ENCODE results near the gene LSM7. TPM values are rescaled to one million over a fixed set of nuclear protein-coding genes. Genes with fewer than 3 reads are reported as not detected.

LSM7 gene
- total RNA-seq, 2 donors from 2014 or later, result 45.7 to 69.9 TPM

DNA sequence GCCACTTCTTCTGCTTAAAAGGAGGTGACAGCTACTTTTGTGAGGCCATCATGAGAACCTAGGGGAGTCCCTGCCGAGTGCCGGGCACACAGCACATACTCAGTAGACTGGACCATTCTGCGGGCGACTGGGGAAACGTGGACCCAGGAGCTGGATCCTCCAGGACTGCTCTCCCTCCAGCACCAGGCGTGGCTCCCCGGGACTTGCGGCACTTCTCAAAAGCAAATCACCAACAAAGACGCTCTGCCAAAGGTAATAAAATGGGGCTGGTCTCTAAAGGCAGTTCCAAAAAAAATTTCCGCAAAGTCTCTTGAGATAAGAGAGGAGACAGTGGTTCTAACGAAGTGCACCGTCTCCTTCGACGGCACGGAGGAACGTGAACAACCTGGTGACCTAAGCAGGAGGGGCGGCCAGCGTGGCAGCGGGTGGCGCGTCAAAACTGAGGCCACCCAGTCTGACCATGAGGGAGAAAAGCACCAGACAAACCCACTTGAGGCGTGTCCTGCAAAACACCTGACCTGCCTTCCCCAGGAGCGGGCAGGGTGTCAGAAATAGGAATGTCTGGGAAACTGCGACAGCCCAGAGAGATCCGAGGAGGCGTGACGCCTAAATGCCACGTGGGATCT, 30.3 kb upstream of the LSM7 start:
- no peaks in the 10 kb centered on the region for H3K36me3 ChIP-seq (replicated peaks in 1 of 2; ENCODE audit: insufficient read depth in 1 of 2, low read depth in 2 of 2)
- no peak for DNase-seq
- no peak for ATAC-seq
- no peaks in the 10 kb centered on the region for H3K4me1 ChIP-seq
- H3K27me3 ChIP-seq, result peaks cover 0 to 10% of the 10 kb centered on the region in 2 donors
- 65 to 69% methylated on average over 23 to 28 of the region's 28 CpGs for WGBS, 2 donors
- H3K4me3 ChIP-seq, result no peak overlapping the region
- no peaks in the 10 kb centered on the region for H3K9me3 ChIP-seq
- no peak overlapping the region for H3K27ac ChIP-seq
- TF ChIP-seq, protein P1, sequence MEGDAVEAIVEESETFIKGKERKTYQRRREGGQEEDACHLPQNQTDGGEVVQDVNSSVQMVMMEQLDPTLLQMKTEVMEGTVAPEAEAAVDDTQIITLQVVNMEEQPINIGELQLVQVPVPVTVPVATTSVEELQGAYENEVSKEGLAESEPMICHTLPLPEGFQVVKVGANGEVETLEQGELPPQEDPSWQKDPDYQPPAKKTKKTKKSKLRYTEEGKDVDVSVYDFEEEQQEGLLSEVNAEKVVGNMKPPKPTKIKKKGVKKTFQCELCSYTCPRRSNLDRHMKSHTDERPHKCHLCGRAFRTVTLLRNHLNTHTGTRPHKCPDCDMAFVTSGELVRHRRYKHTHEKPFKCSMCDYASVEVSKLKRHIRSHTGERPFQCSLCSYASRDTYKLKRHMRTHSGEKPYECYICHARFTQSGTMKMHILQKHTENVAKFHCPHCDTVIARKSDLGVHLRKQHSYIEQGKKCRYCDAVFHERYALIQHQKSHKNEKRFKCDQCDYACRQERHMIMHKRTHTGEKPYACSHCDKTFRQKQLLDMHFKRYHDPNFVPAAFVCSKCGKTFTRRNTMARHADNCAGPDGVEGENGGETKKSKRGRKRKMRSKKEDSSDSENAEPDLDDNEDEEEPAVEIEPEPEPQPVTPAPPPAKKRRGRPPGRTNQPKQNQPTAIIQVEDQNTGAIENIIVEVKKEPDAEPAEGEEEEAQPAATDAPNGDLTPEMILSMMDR (IDR thresholded peaks at IDR 0.05), result no peak
- TF ChIP-seq POLR2A (IDR thresholded peaks at IDR 0.05), result no peak
- intact Hi-C loops (cut with DNase I), result no loop called here

GRCh38 chr19:2357279-2358206, 29.2 kb upstream of the LSM7 start:
- ATAC-seq (no peak), DNase-seq (no peak)
- 88 to 97% methylated on average over 3 of the region's 3 CpGs for WGBS, 2 donors
- peaks cover 0 to 7% of the 10 kb centered on the region in 2 donors for H3K27me3 ChIP-seq
- H3K9me3 ChIP-seq, result no peaks in the 10 kb centered on the region
- no peaks in the 10 kb centered on the region for H3K4me1 ChIP-seq
- no peak overlapping the region for H3K4me3 ChIP-seq
- TF ChIP-seq, protein P1 (IDR thresholded peaks at IDR 0.05), result no peak
- TF ChIP-seq POLR2A (IDR thresholded peaks at IDR 0.05), result no peak
- no peak overlapping the region for H3K27ac ChIP-seq
- intact Hi-C loops (cut with DNase I), result no loop called here
- no peaks in the 10 kb centered on the region for H3K36me3 ChIP-seq (replicated peaks in 1 of 2; ENCODE audit: insufficient read depth in 1 of 2, low read depth in 2 of 2)

- H3K9me3 ChIP-seq, result no peaks in the 10 kb centered on the region
- DNase-seq (no peak), ATAC-seq (no peak)
- WGBS, 2 donors, result 76% methylated on average over 10 to 21 of the region's 21 CpGs
- H3K4me1 ChIP-seq, result no peaks in the 10 kb centered on the region
- intact Hi-C loops (cut with DNase I), result no loop called here
- TF ChIP-seq, protein P1 (IDR thresholded peaks at IDR 0.05), result no peak
- TF ChIP-seq POLR2A (IDR thresholded peaks at IDR 0.05), result no peak
- H3K27ac ChIP-seq, result no peak overlapping the region
- no peak overlapping the region for H3K4me3 ChIP-seq
- H3K36me3 ChIP-seq (replicated peaks in 1 of 2; ENCODE audit: insufficient read depth in 1 of 2, low read depth in 2 of 2), result no peaks in the 10 kb centered on the region
- H3K27me3 ChIP-seq, result no peaks in the 10 kb centered on the region
Observed at GRCh38 chr19:2356036-2356646, 27.8 kb upstream of the LSM7 start.

DNA sequence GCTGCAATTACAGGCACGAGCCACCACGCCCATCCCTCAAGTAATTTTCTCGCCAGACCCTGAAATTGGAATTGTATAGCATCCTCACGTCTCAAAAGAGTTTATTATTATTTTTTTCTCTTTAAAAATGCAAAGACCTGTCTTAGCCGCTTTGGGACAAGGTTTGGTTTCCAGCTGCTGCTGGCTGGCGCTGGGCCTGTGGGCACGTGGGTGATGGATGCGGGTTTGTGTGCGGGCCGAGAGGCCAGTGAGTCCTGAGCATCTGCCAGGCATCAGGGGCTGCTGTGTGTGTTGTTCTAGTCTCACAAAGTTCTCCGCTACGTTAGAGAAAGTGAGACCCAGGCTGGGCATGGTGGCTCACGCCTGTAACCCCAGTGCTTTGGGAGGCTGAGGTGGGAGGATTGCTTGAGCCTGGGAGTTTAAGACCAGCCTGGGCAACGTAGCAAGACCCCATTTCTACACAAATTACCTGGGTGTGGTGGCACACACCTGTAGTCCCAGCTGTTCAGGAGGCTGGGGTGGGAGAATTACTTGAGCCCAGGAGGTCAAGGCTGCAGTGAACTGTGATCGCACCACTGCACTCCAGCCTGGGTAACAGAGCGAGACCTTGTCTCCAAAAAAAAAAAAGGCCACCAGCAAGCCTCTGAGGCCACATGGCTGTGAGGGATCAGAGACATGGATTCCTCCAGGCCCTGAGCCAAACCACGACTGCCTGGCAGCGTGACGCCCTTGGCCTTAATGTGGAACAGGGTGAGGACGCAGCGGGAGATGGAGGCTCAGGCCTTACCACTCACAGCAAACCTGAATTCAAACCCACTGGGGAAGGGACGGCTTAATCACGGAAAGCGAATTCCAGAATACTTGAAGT, 27.0 kb upstream of the LSM7 start:
- H3K4me1 ChIP-seq, result no peaks in the 10 kb centered on the region
- DNase-seq (no peak), ATAC-seq (no peak)
- H3K27ac ChIP-seq, result no peak overlapping the region
- intact Hi-C loops (cut with DNase I), result no loop called here
- WGBS, 2 donors, result 84 to 86% methylated on average over 24 of the region's 24 CpGs
- no peaks in the 10 kb centered on the region for H3K27me3 ChIP-seq
- H3K4me3 ChIP-seq, result no peak overlapping the region
- H3K36me3 ChIP-seq (replicated peaks in 1 of 2; ENCODE audit: insufficient read depth in 1 of 2, low read depth in 2 of 2), result no peaks in the 10 kb centered on the region
- TF ChIP-seq POLR2A (IDR thresholded peaks at IDR 0.05), result no peak
- TF ChIP-seq, protein P1 (IDR thresholded peaks at IDR 0.05), result no peak
- no peaks in the 10 kb centered on the region for H3K9me3 ChIP-seq
